GM12801 (cell line): ENCODE measurements around the gene NCS1.

Source experiments
- CTCF ChIP-seq: IDR thresholded peaks from one replicate; pipeline ENCODE4 v1.5.1; 2011; ENCODE audit warnings: control low read depth; ENCODE audit not compliant: insufficient read length; ENCODE audit errors: extremely low read depth

The NCS1 gene

GRCh38 chr9:130176760-130177159, 4.6 kb downstream of the NCS1 start:
- TF ChIP-seq CTCF: no peak

GRCh38 chr9:130177898-130178805, 5.9 kb downstream of the NCS1 start:
- TF ChIP-seq CTCF: no peak

- no peak for TF ChIP-seq CTCF
Measured at GRCh38 chr9:130179331-130179907, 7.2 kb downstream of the NCS1 start.

GRCh38 chr9:130180516-130180915, 8.3 kb downstream of the NCS1 start:
- no peak for TF ChIP-seq CTCF

- no peak for TF ChIP-seq CTCF
Measured at GRCh38 chr9:130181678-130182380, 9.6 kb downstream of the NCS1 start.

GRCh38 chr9:130182381-130182909, 10.2 kb downstream of the NCS1 start:
- no peak for TF ChIP-seq CTCF

- no peak for TF ChIP-seq CTCF
Measured at GRCh38 chr9:130183133-130183762, 11.0 kb downstream of the NCS1 start.
